Amygdala (tissue), 56 donors: ENCODE data around the gene SDS.

Source experiments
- DNase-seq, 56 donors: peaks; one replicate each; lab custom pipeline; 2025; lab: John Stamatoyannopoulos, UW

The SDS gene

GRCh38 chr12:113401066-113402000 lies 2.4 kb downstream of the SDS start:
- DNase-seq, result no peak

GRCh38 chr12:113400362-113400761 lies 3.3 kb downstream of the SDS start:
- DNase-seq, result no peak

- no peak for DNase-seq
These were observed 4.2 kb downstream of the SDS start for GRCh38 chr12:113399490-113399889.

GRCh38 chr12:113398346-113399290 lies 5.1 kb downstream of the SDS start:
- DNase-seq, result no peak

- DNase-seq, result peak in 1 of 56 donors; percentile 11
These were observed 6.0 kb downstream of the SDS start for GRCh38 chr12:113397497-113398197.

- DNase-seq, result peak in 42 of 56 donors; percentile 9 to 83 (median 61)
These were observed 6.7 kb downstream of the SDS start for GRCh38 chr12:113396828-113397496.

- no peak for DNase-seq
These were observed 7.5 kb downstream of the SDS start for GRCh38 chr12:113396200-113396599.

- DNase-seq, result no peak
These were observed 8.6 kb downstream of the SDS start for GRCh38 chr12:113395119-113395518.

- DNase-seq, result no peak
These were observed 9.9 kb downstream of the SDS start for GRCh38 chr12:113393749-113394148.

GRCh38 chr12:113392988-113393579 lies 10.6 kb downstream of the SDS start:
- DNase-seq, result peak in 2 of 56 donors; percentile 33 to 48

GRCh38 chr12:113392520-113392919 lies 11.2 kb downstream of the SDS start:
- DNase-seq, result no peak

GRCh38 chr12:113391650-113392337 lies 11.9 kb downstream of the SDS start:
- no peak for DNase-seq

GRCh38 chr12:113391145-113391544 lies 12.5 kb downstream of the SDS start:
- no peak for DNase-seq

- no peak for DNase-seq
These were observed 13.3 kb downstream of the SDS start for GRCh38 chr12:113390064-113391043.

GRCh38 chr12:113388351-113388750 lies 15.3 kb downstream of the SDS start:
- no peak for DNase-seq

- no peak for DNase-seq
These were observed 16.1 kb downstream of the SDS start for GRCh38 chr12:113387631-113388030.

- DNase-seq, result no peak
These were observed 16.7 kb downstream of the SDS start for GRCh38 chr12:113386866-113387566.
